Right hindlimb (tissue), 1 donor: Measurements from ENCODE around the gene HMSD.

Experiments used
- DNase-seq: peaks from one replicate; pipeline ENCODE4 v3.0.0-alpha.2; 2018

HMSD gene

DNA sequence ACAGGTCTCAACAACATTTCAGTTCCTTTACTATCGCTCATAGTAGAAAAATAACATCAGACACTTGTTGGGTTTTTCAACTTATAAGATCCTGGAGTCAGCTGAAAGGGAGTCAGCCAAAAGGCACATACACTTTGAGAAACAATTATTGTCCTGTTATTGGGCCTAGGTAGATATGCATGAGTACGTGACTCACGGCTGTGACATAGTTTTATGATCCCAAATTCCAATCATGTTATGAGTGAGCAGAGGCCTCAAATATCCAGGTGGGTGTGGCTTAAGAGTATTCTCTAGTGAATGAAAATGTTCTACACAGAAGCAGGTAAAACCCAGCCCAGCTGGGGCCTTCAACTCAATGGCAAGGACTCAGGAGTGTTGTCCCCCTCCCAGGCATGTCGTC lies 47.9 kb downstream of the HMSD start:
- DNase-seq = no peak

DNA sequence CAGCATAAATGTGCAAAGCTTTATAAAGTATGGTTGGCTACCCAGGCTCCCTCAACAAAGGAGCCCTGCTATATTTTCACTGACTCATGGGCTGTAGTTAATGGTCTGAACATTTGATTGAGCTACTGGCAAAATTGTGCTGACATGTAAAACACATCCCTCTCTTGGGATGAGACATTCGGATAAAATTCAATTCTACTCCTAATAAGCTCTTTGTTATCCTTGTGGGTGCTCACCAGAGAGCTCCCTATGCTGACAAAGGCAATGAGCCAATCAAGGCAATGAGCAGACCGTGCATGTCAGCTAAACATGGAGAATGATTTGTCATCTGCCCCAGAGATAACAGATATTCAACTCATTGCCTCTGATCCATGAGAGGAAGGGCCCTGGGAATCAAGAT lies 48.5 kb downstream of the HMSD start:
- no peak for DNase-seq

DNA sequence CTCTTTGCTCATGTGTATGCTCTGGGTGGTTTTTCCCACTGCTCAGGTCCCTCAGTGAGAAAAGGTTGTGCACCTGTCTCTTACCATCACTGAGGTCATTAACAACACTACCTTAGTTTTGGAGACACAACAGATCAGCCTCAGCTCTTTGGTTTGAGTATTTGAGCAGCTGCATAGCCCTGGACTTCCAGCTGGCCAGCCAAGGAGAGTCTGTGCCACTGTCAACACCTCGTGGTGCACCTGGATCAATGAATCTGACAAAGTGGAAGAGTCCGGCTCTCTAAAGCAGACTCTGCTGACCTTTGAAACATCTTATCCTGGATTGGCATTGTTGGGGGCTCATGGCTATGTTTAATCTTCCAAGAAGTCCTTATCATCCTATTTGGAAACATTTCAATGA lies 50.8 kb downstream of the HMSD start:
- DNase-seq = no peak

DNA sequence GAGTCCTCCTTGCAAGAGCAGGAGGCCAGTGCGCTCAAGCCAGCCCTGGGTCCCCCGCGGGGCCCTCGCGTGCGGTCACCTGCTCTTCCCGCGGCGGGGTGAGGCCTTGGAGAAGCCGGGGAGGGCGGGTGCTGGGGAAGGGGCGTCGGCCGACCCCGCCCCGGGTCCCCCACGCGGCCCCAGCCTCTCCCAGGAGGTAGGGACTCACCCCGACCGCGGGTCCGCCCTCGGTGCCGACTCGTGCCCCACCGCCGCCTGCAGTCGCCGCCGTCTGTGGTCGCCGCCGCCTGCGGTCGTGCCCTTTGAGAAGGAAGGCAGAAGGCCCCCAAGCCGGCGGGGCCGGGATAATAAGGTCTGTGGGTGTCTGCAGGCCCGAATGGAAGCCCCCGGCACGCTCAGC lies 53.5 kb downstream of the HMSD start:
- no peak for DNase-seq

DNA sequence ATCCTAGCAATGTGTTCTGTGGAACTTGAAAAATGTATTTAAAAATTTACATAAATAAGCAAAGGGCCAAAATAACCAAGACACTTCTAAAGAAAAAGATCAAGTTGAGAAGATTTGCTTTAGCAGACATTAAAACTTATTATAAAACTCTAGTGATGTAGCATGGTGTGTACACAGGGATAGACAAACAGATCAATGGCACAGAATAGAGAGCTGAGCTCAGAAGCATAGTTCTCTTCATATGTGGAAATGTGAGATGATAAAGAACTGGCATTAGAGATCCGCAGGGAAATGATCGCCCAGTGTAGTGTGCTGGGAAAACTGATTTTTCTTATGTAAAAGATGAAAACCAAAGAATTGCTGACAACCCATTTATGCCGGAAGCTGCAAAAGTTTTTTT lies 60.2 kb downstream of the HMSD start:
- DNase-seq = no peak
